NB4 (cell line): ENCODE measurements around the gene ITFG2.
A peak's percentile ranks its signal among the peaks of the same experiment; 100 is the strongest.

ENCODE experiments used
- DNase-seq: peaks from one replicate; pipeline ENCODE4 v3.0.0; 2010; ENCODE audit warnings: low read depth
- H3K4me3 ChIP-seq: one replicate; pipeline ENCODE4 v1.5.1; 2011; ENCODE audit warnings: mild to moderate bottlenecking, low read depth, low read length, moderate library complexity
- MYC ChIP-seq: IDR thresholded peaks from 2 replicates; pipeline ENCODE4 v1.6.1; 2011; ENCODE audit warnings: low read depth, low read length
- POLR2A ChIP-seq: IDR thresholded peaks from 2 replicates; pipeline ENCODE4 v1.6.1; 2011; ENCODE audit warnings: mild to moderate bottlenecking; ENCODE audit not compliant: insufficient read length; ENCODE audit errors: extremely low read depth
- TF ChIP-seq, protein P1 (sequence below): IDR thresholded peaks from 2 replicates; pipeline ENCODE4 v1.6.1; 2011; ENCODE audit warnings: low read depth, low read length
- TF ChIP-seq, protein P2 (sequence below): IDR thresholded peaks from one replicate; pipeline ENCODE4 v1.5.1; 2012; ENCODE audit warnings: low read depth, low read length

Gene ITFG2

DNA sequence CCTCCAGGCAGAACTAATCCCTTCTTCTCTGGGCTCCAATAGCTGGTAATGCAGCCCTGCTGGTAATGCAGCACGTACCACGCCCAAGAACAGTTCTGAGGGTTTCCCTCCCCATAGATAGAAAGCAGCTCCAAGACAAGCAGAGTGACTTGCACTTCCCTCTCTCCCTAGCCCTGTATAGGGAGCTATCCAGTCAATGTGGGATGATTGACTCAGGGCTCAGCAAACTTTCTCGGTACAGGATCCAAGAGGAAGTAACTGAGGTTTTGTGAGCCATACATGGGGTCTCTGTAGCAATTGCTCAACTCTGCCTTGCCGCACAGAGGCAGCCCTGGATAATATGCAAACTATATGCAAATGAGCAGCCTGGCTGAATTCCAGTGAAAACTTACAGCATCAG, 33.2 kb upstream of the ITFG2 start:
- TF ChIP-seq, protein P1, sequence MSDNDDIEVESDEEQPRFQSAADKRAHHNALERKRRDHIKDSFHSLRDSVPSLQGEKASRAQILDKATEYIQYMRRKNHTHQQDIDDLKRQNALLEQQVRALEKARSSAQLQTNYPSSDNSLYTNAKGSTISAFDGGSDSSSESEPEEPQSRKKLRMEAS = no peak
- TF ChIP-seq MYC = no peak
- DNase-seq = peak; percentile 54
- no peak overlapping the region for H3K4me3 ChIP-seq

DNA sequence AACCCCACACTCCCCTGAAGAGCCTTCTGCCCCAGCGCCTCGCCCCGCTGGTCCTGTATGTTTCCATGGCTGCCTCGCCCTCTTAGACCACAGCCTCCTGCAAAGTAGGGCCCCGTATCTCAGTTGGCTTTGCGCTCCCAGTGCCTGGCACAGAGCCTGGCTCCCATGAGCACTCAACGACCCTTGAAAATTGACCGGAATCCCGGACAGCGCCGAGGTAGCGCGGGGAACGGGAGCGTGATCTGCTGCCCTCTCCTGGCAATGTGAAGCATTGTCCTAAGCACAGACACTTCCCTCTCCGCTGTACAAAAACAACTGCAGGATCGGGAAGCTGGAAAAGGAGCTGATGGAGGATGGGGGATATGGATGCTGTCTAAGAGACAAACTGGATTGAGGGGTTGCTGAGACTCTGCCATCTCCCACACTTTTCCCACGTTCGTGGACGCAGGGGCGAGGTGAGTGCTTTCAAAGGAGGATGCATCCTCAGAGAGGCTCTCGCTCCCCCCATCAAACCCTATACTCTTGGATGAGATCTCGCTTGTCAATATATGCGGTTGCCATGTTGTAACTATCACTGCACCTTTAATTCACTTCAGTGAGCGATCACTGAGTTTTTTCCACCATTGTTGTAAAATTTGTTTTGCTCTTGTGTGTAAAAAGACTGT, 28.4 kb upstream of the ITFG2 start:
- TF ChIP-seq, protein P1 = no peak
- TF ChIP-seq, protein P2, sequence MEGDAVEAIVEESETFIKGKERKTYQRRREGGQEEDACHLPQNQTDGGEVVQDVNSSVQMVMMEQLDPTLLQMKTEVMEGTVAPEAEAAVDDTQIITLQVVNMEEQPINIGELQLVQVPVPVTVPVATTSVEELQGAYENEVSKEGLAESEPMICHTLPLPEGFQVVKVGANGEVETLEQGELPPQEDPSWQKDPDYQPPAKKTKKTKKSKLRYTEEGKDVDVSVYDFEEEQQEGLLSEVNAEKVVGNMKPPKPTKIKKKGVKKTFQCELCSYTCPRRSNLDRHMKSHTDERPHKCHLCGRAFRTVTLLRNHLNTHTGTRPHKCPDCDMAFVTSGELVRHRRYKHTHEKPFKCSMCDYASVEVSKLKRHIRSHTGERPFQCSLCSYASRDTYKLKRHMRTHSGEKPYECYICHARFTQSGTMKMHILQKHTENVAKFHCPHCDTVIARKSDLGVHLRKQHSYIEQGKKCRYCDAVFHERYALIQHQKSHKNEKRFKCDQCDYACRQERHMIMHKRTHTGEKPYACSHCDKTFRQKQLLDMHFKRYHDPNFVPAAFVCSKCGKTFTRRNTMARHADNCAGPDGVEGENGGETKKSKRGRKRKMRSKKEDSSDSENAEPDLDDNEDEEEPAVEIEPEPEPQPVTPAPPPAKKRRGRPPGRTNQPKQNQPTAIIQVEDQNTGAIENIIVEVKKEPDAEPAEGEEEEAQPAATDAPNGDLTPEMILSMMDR = peak; percentile 85
- DNase-seq = peak; percentile 49

DNA sequence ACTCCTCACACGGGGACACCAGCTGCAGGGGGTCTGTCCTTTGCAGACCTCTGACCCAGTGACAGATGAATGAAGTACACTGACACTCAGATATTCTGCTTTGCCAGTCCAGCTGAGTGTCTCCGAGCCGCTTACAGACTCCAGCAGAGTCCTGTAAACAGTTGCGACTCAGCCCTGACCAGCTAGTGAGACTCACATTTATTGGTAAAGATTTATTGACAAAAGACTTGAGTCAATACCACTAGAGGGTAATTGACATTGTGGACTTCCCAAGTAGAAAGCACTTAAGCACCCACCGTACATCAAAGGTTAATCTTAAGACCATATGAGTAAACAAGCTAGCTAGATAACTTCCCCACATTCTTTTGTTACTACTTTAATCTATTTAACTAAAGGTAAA, 27.5 kb upstream of the ITFG2 start:
- TF ChIP-seq, protein P1 = no peak
- TF ChIP-seq, protein P2 = no peak
- TF ChIP-seq MYC (no peak), POLR2A (no peak)
- DNase-seq = no peak
- H3K4me3 ChIP-seq = no peak overlapping the region

More for the DNA sequence above, 28.4 kb upstream of the ITFG2 start:
- no peak overlapping the region for H3K4me3 ChIP-seq

DNA sequence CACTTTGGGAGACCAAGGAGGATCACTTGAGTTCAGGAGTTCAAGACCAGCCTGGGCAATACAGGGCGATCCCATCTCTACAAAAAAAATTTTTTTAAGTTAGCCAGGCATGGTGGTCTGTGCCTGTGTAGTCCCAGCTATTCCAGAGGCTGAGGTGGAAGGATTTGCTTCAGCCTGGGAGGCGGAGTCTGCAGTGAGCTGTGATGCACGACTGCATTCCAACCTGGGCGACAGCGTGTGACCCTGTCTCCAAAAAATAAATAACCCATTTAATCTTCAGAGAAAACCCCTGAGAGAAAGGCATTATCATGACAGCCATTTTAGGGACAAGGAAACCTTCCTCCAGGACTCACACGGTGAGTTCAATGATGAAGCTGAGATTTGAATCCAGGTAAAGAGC, 21.4 kb upstream of the ITFG2 start:
- H3K4me3 ChIP-seq = no peak overlapping the region
- TF ChIP-seq, protein P2 = no peak
- TF ChIP-seq MYC = no peak
- TF ChIP-seq, protein P1 = no peak
- DNase-seq = no peak

DNA sequence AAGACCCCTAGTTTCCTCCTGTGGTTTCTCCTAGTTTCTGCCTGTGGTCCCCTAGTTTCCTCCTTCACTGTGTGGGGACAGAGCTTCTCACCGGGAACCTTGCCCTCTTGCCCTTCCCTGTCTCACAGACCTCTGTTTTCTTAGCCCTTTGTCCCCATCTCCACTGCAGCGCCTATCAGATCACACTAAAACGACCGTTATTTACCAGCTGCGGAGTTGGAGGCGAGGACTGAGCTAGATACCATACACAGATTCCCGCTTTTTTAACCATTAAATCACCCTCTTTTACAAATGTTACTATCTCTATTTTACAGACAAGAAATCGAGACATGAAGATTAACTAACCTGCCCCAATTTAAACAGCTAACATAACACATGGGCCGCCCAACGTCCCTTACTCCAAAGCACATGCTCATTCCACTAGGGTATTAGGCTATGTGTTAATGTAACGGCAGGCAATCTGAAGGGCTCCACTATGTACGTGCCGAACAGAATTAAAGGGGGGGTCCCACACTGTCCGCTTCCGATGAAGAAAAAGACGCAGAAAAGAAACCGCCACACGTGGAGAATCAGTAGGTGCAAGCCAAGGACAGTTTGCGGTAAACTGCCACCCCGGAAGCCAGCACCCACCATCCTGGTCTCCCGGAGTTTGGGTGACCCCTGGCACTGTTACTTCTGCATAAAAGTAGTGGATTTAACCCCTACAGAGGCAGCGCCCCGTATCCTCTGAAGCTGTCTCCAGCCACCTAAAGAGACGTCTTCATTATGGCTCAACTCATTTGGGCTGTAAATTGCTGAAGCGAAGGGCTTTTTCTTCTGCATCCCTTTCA, 19.6 kb upstream of the ITFG2 start:
- TF ChIP-seq, protein P1 = no peak
- TF ChIP-seq, protein P2 = no peak
- TF ChIP-seq MYC = no peak
- no peak for TF ChIP-seq POLR2A
- no peak overlapping the region for H3K4me3 ChIP-seq
- DNase-seq = no peak

DNA sequence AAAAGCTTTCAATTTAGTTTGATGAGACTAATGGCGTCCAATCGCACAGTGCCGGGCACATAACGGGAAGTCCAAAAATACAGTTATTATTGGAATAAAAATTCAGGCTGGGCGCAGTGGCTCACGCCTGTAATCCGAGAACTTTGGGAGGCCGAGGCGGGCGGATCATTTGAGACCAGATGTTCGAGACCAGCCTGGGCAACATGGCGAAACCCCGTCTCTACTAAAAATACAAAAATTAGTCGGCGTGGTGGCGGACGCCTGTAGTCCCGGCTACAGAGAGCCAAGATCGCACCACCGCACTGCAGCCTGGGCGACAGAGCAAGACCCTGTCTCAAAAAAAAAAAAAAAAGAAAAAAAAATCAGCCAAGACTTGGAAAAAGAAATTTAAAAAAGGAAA, 18.9 kb upstream of the ITFG2 start:
- DNase-seq = no peak
- TF ChIP-seq, protein P1 = no peak
- TF ChIP-seq POLR2A (no peak), MYC (no peak)
- TF ChIP-seq, protein P2 = no peak
- H3K4me3 ChIP-seq = no peak overlapping the region
